Measurements from ENCODE around the gene DLEC1.

DNA sequence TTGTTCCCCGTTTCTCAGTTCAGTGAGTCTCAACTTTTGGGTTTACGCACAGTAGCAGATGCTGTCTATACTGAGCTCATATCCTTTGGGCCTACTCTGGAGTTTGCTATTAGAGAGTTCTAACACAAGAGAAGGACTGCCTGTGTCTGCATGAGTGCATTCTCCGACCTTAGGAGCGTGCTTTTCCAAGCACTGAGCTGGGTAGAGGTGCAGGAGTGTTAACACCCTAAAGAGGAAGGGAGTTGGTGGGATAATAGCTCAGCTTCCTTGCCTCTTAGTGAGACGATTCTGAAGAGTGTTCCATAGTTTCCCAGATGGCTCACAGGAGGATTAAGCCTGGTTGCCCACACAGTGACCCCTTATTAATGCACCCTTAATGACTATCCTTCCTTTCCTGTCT lies 119.5 kb downstream of the DLEC1 start:
- TF ChIP-seq POLR2AphosphoS5 (IDR thresholded peaks at IDR 0.05; ENCODE audit: low read depth, low read length) (no peak), POLR2A (IDR thresholded peaks at IDR 0.05; ENCODE audit: low read depth, low read length) (no peak), SPI1 (IDR thresholded peaks at IDR 0.05; ENCODE audit: low read depth, low read length) (no peak), TAF1 (IDR thresholded peaks at IDR 0.05; ENCODE audit: low read depth, low read length) (no peak), PAX5 (IDR thresholded peaks at IDR 0.05; ENCODE audit: insufficient read depth, low read length, severe bottlenecking) (no peak), POU2F2 (IDR thresholded peaks at IDR 0.05; ENCODE audit: low read depth, low read length) (no peak)
